Neutrophil (primary cell): ENCODE data around the gene CTNNA2.

Experiments used
- H3K27ac ChIP-seq: fragments of 200-600 bp; sonication (generic); 2 replicates; pipeline ENCODE4 v1.5.1; 2016; ENCODE audit warnings: mild to moderate bottlenecking, moderate library complexity
- H3K27me3 ChIP-seq: fragments of 200-600 bp; sonication (generic); 2 replicates; pipeline ENCODE4 v1.6.0; 2016; ENCODE audit warnings: mild to moderate bottlenecking
- H3K36me3 ChIP-seq: fragments of 200-600 bp; sonication (generic); 2 replicates; pipeline ENCODE4 v1.5.1; 2017
- H3K4me1 ChIP-seq, 2 experiments: fragments of 200-600 bp in 1 of 2; sonication (generic) in 1 of 2; 1 replicate in 1 of 2; 2 replicates in 1 of 2; pipeline versions ENCODE4 v1.5.1 to v1.6.1; 2013 to 2016; ENCODE audit warnings: low read depth in 1 of 2, low read length in 1 of 2, mild to moderate bottlenecking in 1 of 2, moderate library complexity in 1 of 2; ENCODE audit not compliant: control insufficient read depth in 1 of 2, insufficient read depth in 1 of 2
- H3K4me3 ChIP-seq, 2 experiments: fragments of 200-600 bp in 1 of 2; sonication (generic) in 1 of 2; 1 replicate in 1 of 2; 2 replicates in 1 of 2; pipeline ENCODE4 v1.5.1; 2013 to 2016; ENCODE audit warnings: low read depth in 1 of 2, low read length in 1 of 2, mild to moderate bottlenecking in 1 of 2, moderate library complexity in 1 of 2
- H3K9me3 ChIP-seq: fragments of 200-600 bp; sonication (generic); 2 replicates; pipeline ENCODE4 v1.5.1; 2016
- CTCF ChIP-seq: fragments of 200-600 bp; sonication (generic); IDR thresholded peaks from 2 replicates; pipeline ENCODE4 v1.5.1; 2016; ENCODE audit warnings: antibody characterized with exemption

The CTNNA2 gene

GRCh38 chr2:79670198-79670597 is 157.3 kb downstream of the CTNNA2 start:
- Histone ChIP-seq H3K4me3 (no peak overlapping the region), H3K9me3 (no peaks in the 10 kb centered on the region), H3K36me3 (no peaks in the 10 kb centered on the region), H3K4me1 (no peaks in the 10 kb centered on the region), H3K27ac (no peak overlapping the region), H3K27me3 (no peaks in the 10 kb centered on the region)
- no peak for TF ChIP-seq CTCF

- no peak overlapping the region for H3K4me3 ChIP-seq
- no peaks in the 10 kb centered on the region for H3K36me3 ChIP-seq
- H3K27ac ChIP-seq = no peak overlapping the region
- no peaks in the 10 kb centered on the region for H3K9me3 ChIP-seq
- H3K4me1 ChIP-seq = no peaks in the 10 kb centered on the region
- no peak for TF ChIP-seq CTCF
- H3K27me3 ChIP-seq = no peaks in the 10 kb centered on the region
Measured at GRCh38 chr2:79686884-79687283, 174.0 kb downstream of the CTNNA2 start.

- H3K36me3 ChIP-seq = no peaks in the 10 kb centered on the region
- H3K27ac ChIP-seq = no peak overlapping the region
- no peaks in the 10 kb centered on the region for H3K4me1 ChIP-seq
- no peak for TF ChIP-seq CTCF
- no peaks in the 10 kb centered on the region for H3K9me3 ChIP-seq
- no peaks in the 10 kb centered on the region for H3K27me3 ChIP-seq
- H3K4me3 ChIP-seq = no peak overlapping the region
Measured at GRCh38 chr2:79695248-79695647, 182.4 kb downstream of the CTNNA2 start.

- Histone ChIP-seq H3K36me3 (no peaks in the 10 kb centered on the region), H3K27ac (no peak overlapping the region), H3K9me3 (no peaks in the 10 kb centered on the region), H3K27me3 (no peaks in the 10 kb centered on the region), H3K4me1 (no peaks in the 10 kb centered on the region), H3K4me3 (no peak overlapping the region)
- TF ChIP-seq CTCF = no peak
Measured at GRCh38 chr2:79697200-79697599, 184.3 kb downstream of the CTNNA2 start.

- Histone ChIP-seq H3K4me1 (no peaks in the 10 kb centered on the region), H3K4me3 (no peak overlapping the region), H3K36me3 (no peaks in the 10 kb centered on the region), H3K27ac (no peak overlapping the region), H3K27me3 (no peaks in the 10 kb centered on the region), H3K9me3 (no peaks in the 10 kb centered on the region)
- no peak for TF ChIP-seq CTCF
Measured at GRCh38 chr2:79700651-79701050, 187.8 kb downstream of the CTNNA2 start.

- Histone ChIP-seq H3K27ac (no peak overlapping the region), H3K4me1 (no peaks in the 10 kb centered on the region), H3K9me3 (no peaks in the 10 kb centered on the region), H3K36me3 (no peaks in the 10 kb centered on the region), H3K27me3 (no peaks in the 10 kb centered on the region), H3K4me3 (no peak overlapping the region)
- TF ChIP-seq CTCF = no peak
Measured at GRCh38 chr2:79702905-79703304, 190.1 kb downstream of the CTNNA2 start.
